Measurements from ENCODE around the gene MIER3.
"Not testable (repeated sequence)": the region's sequence is repeated elsewhere in the genome, so short reads cannot be mapped to it uniquely, and the experiment has no call there.

The MIER3 gene

DNA sequence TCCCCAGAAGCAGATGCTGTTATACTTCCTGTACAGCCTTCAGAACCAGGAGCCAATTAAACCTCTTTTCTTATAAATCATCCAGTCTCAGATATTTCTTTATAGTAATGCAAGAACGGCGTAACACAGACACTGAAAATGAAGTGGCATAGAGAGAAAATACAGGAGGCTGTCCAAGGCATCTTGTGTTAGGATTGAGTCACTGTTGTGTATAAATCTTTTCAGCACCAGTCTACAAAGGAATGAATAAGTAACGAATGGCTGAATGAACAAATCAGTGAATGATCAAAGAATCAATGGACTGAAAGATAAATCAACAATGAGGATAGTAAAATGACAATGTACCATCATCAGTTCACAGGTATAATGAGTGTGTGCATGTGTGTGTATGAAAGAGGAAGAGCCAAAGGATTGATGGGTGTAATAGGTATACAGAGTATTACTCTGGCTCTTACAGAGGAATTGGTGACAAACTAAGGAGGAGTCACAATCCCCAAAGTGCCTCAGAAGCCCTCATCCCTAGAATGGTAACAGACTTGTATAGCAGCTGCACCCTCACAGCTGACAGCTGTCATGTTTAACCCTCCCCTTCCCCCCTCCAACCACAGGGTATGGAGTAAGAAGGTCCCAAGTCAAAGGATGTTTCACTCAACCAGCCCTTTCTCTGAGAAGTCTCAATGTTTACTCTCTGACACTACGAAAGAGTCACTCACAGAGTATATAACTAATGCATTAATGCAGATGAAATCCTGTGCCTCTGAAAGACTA, 29.8 kb upstream of the MIER3 start:
- H3K9ac ChIP-seq (ENCODE audit: low read length in 2 of 2) = no peak overlapping the region

DNA sequence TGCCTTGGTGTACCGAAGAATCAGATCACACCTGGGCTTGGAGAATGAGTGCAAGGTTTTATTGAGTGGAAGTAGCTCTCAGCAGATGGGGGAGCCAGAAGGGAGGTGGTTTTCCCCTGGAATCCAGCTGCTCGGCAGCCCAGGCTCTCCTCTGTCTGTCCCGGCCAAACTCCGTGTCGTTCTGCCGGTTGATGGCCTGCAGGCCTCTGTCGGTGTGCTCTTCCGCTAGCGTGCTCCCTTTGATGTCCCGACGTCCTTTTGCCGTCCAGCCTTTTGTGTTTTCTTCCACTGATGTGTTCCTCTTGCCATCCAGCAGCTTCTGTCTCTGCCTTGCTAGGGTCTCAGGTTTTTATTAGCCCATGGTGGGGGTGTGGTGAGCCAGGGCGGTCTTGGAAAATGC, 28.0 kb upstream of the MIER3 start:
- Histone ChIP-seq H3K36me3 (ENCODE audit: control insufficient read depth in 2 of 2, insufficient read depth in 2 of 2, low read length in 2 of 2) (no peaks in the 10 kb centered on the region), H3K9ac (ENCODE audit: low read length in 2 of 2) (no peak overlapping the region), H3K27ac (ENCODE audit: low read length) (no peak overlapping the region), H3K4me3 (ENCODE audit: low read length in 2 of 2) (no peak overlapping the region), H3K4me1 (ENCODE audit: control insufficient read depth, insufficient read depth, low read length) (no peaks in the 10 kb centered on the region), H3K27me3 (ENCODE audit: control insufficient read depth in 1 of 2, insufficient read depth in 2 of 2, low read length in 2 of 2) (no peaks in the 10 kb centered on the region), H3K9me3 (ENCODE audit: control insufficient read depth in 2 of 2, low read length in 2 of 2) (no peaks in the 10 kb centered on the region)

More for the DNA sequence above, 29.8 kb upstream of the MIER3 start:
- Histone ChIP-seq H3K9me3 (ENCODE audit: control insufficient read depth in 2 of 2, low read length in 2 of 2) (no peaks in the 10 kb centered on the region), H3K36me3 (ENCODE audit: control insufficient read depth in 2 of 2, insufficient read depth in 2 of 2, low read length in 2 of 2) (no peaks in the 10 kb centered on the region), H3K4me1 (ENCODE audit: control insufficient read depth, insufficient read depth, low read length) (no peaks in the 10 kb centered on the region), H3K27ac (ENCODE audit: low read length) (no peak overlapping the region), H3K27me3 (ENCODE audit: control insufficient read depth in 1 of 2, insufficient read depth in 2 of 2, low read length in 2 of 2) (no peaks in the 10 kb centered on the region), H3K4me3 (ENCODE audit: low read length in 2 of 2) (no peak overlapping the region)

DNA sequence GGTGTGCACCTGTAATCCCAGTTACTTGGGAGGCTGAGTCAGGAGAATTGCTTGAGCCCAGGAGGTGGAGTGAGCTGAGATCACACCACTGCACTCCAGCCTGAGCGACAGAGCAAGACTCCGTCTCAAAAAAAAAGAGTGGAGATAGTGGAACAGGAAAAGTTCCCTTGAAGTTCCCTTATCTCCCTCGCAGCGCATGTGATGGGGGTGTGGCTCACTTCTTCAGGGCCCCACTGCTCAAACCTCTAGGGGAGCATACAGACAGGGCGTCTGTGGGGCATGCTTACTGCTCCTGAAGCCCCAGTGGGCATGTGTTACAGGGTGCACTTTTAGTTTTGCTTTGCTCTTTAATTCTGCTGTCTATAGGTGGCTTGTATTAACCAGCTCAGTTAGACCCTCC, 27.6 kb upstream of the MIER3 start:
- H3K4me1 ChIP-seq (ENCODE audit: control insufficient read depth, insufficient read depth, low read length); H3K9me3 ChIP-seq (ENCODE audit: control insufficient read depth in 2 of 2, low read length in 2 of 2); H3K27ac ChIP-seq (ENCODE audit: low read length); H3K36me3 ChIP-seq (ENCODE audit: control insufficient read depth in 2 of 2, insufficient read depth in 2 of 2, low read length in 2 of 2); H3K4me3 ChIP-seq (ENCODE audit: low read length in 2 of 2); H3K9ac ChIP-seq (ENCODE audit: low read length in 2 of 2); H3K27me3 ChIP-seq (ENCODE audit: control insufficient read depth in 1 of 2, insufficient read depth in 2 of 2, low read length in 2 of 2): not testable (repeated sequence)

DNA sequence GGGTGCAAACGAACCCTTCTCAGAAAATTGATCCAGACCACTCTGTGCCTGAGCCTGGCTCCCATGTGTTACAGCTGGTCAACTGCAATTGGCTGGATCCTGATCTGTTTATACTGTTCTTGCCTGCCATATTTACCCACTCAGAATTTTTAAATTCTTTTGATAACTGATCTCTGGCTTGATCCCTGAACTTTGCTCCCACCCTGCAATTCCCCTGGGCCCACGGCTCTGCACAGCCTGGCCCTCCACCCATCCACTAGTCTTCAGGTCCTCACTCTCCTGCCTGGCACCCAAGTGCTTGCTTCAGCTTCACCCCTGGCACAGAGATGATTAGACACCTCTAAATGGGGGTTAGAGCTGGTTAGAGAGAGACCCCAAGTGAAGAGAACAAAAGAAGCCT, 25.9 kb upstream of the MIER3 start:
- Histone ChIP-seq H3K9ac (ENCODE audit: low read length in 2 of 2) (no peak overlapping the region), H3K27ac (ENCODE audit: low read length) (no peak overlapping the region), H3K36me3 (ENCODE audit: control insufficient read depth in 2 of 2, insufficient read depth in 2 of 2, low read length in 2 of 2) (no peaks in the 10 kb centered on the region), H3K9me3 (ENCODE audit: control insufficient read depth in 2 of 2, low read length in 2 of 2) (no peaks in the 10 kb centered on the region), H3K4me3 (ENCODE audit: low read length in 2 of 2) (no peak overlapping the region), H3K4me1 (ENCODE audit: control insufficient read depth, insufficient read depth, low read length) (no peaks in the 10 kb centered on the region), H3K27me3 (ENCODE audit: control insufficient read depth in 1 of 2, insufficient read depth in 2 of 2, low read length in 2 of 2) (peaks cover 0 to 7% of the 10 kb centered on the region in 2 donors)

DNA sequence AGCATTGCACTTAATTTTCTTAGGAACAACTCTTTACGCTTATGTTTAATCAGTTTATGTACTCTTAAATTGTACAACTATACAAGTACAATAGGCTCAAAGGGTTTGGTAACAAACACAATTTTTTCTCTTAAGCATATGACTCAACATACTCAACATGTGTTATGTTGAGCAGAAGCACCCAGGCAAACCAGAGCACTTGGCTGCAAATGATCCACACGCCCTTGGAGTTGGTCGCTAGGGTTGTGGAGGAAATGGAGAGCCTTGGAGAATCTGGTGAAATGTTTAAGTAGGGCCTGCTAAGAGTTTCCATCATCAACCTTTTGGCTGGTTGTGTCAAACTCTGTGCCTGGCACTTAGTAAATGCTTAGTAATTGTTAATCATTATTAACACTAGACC, 25.1 kb upstream of the MIER3 start:
- Histone ChIP-seq H3K36me3 (ENCODE audit: control insufficient read depth in 2 of 2, insufficient read depth in 2 of 2, low read length in 2 of 2) (no peaks in the 10 kb centered on the region), H3K4me3 (ENCODE audit: low read length in 2 of 2) (no peak overlapping the region), H3K9me3 (ENCODE audit: control insufficient read depth in 2 of 2, low read length in 2 of 2) (no peaks in the 10 kb centered on the region), H3K27me3 (ENCODE audit: control insufficient read depth in 1 of 2, insufficient read depth in 2 of 2, low read length in 2 of 2) (peaks cover 0 to 7% of the 10 kb centered on the region in 2 donors), H3K4me1 (ENCODE audit: control insufficient read depth, insufficient read depth, low read length) (no peaks in the 10 kb centered on the region), H3K27ac (ENCODE audit: low read length) (no peak overlapping the region), H3K9ac (ENCODE audit: low read length in 2 of 2) (no peak overlapping the region)

DNA sequence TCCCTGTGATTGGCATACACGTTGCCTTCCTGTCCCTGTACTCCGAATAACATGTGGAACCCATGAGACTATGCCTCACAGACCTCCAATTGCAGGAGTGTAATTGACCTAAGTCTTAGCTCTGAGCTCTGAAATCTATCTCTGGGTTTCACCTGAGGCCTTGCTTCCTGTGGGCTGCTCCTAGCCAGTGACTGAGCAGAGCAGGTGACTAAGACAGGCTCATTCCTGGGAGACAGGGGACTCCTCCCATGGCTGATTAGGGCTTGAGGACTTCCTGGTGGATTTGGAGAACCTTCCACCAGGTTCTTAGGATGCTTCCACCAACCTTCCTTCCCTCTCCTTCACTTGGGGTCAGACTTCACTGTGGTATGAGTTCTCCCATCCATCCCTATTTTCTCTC, 22.3 kb upstream of the MIER3 start:
- Histone ChIP-seq H3K27me3 (ENCODE audit: control insufficient read depth in 1 of 2, insufficient read depth in 2 of 2, low read length in 2 of 2) (peaks cover 0 to 7% of the 10 kb centered on the region in 2 donors), H3K4me1 (ENCODE audit: control insufficient read depth, insufficient read depth, low read length) (no peaks in the 10 kb centered on the region), H3K36me3 (ENCODE audit: control insufficient read depth in 2 of 2, insufficient read depth in 2 of 2, low read length in 2 of 2) (no peaks in the 10 kb centered on the region), H3K9ac (ENCODE audit: low read length in 2 of 2) (no peak overlapping the region), H3K4me3 (ENCODE audit: low read length in 2 of 2) (no peak overlapping the region), H3K27ac (ENCODE audit: low read length) (no peak overlapping the region), H3K9me3 (ENCODE audit: control insufficient read depth in 2 of 2, low read length in 2 of 2) (no peaks in the 10 kb centered on the region)

DNA sequence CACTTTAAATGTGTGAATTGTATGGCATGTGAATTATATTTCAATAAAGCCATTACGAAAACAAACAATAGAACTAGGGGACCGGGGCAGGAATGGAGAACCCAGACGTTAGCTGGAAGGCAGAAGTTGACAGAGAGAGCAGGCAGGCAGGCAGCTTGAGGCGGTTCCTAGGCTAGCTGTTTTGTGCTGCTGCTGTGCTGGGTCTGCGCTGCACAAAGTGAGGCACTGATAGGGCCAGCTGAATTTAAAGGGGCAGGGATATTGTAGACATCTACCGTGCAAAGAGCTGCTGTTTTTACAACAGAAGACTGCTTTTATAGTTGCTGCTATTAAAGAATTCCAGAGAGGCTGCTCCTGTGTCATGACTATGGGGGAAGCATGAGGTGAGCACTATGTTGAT, 21.6 kb upstream of the MIER3 start:
- no peak overlapping the region for H3K9ac ChIP-seq (ENCODE audit: low read length in 2 of 2)
- H3K4me1 ChIP-seq (ENCODE audit: control insufficient read depth, insufficient read depth, low read length) = no peaks in the 10 kb centered on the region
- H3K27ac ChIP-seq (ENCODE audit: low read length) = no peak overlapping the region
- H3K36me3 ChIP-seq (ENCODE audit: control insufficient read depth in 2 of 2, insufficient read depth in 2 of 2, low read length in 2 of 2) = no peaks in the 10 kb centered on the region
- no peaks in the 10 kb centered on the region for H3K9me3 ChIP-seq (ENCODE audit: control insufficient read depth in 2 of 2, low read length in 2 of 2)
- no peak overlapping the region for H3K4me3 ChIP-seq (ENCODE audit: low read length in 2 of 2)
- peaks cover 0 to 7% of the 10 kb centered on the region in 2 donors for H3K27me3 ChIP-seq (ENCODE audit: control insufficient read depth in 1 of 2, insufficient read depth in 2 of 2, low read length in 2 of 2)

DNA sequence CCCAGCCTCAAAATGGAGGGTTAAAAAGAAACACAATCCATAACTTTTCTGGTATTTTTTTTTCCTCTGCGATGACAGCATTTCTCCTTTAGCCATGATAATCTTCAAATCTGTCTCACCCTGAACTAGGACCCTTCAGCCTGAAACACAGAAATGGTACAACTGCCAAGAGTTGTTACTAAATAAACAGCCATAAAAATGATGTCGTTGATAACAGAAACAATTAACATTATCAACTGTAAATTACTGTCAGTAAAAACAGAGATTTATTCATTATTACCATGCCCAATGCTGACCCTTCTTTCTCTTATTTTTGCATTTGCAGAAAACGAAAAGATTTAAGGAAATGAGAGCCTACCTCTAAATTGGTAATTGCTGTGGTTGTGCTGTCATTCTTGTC, 19.4 kb upstream of the MIER3 start:
- no peaks in the 10 kb centered on the region for H3K4me1 ChIP-seq (ENCODE audit: control insufficient read depth, insufficient read depth, low read length)
- no peak overlapping the region for H3K9ac ChIP-seq (ENCODE audit: low read length in 2 of 2)
- H3K27ac ChIP-seq (ENCODE audit: low read length) = no peak overlapping the region
- H3K36me3 ChIP-seq (ENCODE audit: control insufficient read depth in 2 of 2, insufficient read depth in 2 of 2, low read length in 2 of 2) = no peaks in the 10 kb centered on the region
- no peak overlapping the region for H3K4me3 ChIP-seq (ENCODE audit: low read length in 2 of 2)
- no peaks in the 10 kb centered on the region for H3K9me3 ChIP-seq (ENCODE audit: control insufficient read depth in 2 of 2, low read length in 2 of 2)
- H3K27me3 ChIP-seq (ENCODE audit: control insufficient read depth in 1 of 2, insufficient read depth in 2 of 2, low read length in 2 of 2) = peaks cover 0 to 7% of the 10 kb centered on the region in 2 donors

DNA sequence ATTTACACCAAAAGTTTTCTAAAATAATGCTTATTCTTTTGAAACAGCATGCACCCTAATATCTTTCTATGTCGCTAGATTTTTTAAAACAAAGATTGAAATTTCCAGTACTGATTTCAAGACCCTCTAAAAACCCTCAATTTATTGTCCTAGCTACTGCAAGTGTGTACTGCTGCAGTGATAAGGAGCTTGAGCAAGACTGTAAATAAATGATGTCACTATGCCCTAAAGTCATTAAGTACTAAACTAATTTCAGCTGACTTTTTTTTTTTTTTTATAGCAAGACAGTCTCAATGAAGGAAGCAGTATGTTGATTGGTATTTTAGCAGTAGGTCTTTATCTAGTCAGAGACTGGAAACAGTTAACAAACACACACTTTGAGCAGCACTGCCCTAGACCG, 12.2 kb upstream of the MIER3 start:
- no peak overlapping the region for H3K27ac ChIP-seq (ENCODE audit: low read length)
- H3K4me3 ChIP-seq (ENCODE audit: low read length in 2 of 2) = no peak overlapping the region
- no peak overlapping the region for H3K9ac ChIP-seq (ENCODE audit: low read length in 2 of 2)
- H3K4me1 ChIP-seq (ENCODE audit: control insufficient read depth, insufficient read depth, low read length) = no peaks in the 10 kb centered on the region
- peaks cover 0 to 5% of the 10 kb centered on the region in 2 donors for H3K27me3 ChIP-seq (ENCODE audit: control insufficient read depth in 1 of 2, insufficient read depth in 2 of 2, low read length in 2 of 2)
- no peaks in the 10 kb centered on the region for H3K9me3 ChIP-seq (ENCODE audit: control insufficient read depth in 2 of 2, low read length in 2 of 2)
- H3K36me3 ChIP-seq (ENCODE audit: control insufficient read depth in 2 of 2, insufficient read depth in 2 of 2, low read length in 2 of 2) = no peaks in the 10 kb centered on the region

DNA sequence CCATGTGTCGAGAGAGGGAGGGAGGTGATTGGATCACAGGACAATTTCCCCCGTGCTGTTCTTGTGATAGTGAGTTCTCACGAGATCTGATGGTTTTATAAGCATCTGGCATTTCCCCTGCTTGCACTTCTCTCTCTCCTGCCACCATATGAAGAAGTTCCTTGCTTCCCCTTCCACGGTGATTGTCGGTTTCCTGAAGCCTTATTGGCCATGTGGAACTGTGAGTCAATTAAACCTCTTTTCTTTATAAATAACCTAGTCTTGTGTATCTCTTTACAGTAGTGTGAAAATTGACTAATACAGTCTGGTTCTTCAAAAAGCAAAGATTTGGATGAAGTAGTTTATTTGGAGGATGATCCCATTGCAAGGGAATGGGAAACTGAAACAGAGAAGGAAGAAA, 11.3 kb upstream of the MIER3 start:
- H3K27me3 ChIP-seq (ENCODE audit: control insufficient read depth in 1 of 2, insufficient read depth in 2 of 2, low read length in 2 of 2) = peaks cover 0 to 5% of the 10 kb centered on the region in 2 donors
- H3K9ac ChIP-seq (ENCODE audit: low read length in 2 of 2) = no peak overlapping the region
- H3K36me3 ChIP-seq (ENCODE audit: control insufficient read depth in 2 of 2, insufficient read depth in 2 of 2, low read length in 2 of 2) = no peaks in the 10 kb centered on the region
- H3K4me1 ChIP-seq (ENCODE audit: control insufficient read depth, insufficient read depth, low read length) = no peaks in the 10 kb centered on the region
- H3K9me3 ChIP-seq (ENCODE audit: control insufficient read depth in 2 of 2, low read length in 2 of 2) = no peaks in the 10 kb centered on the region
- no peak overlapping the region for H3K27ac ChIP-seq (ENCODE audit: low read length)
- no peak overlapping the region for H3K4me3 ChIP-seq (ENCODE audit: low read length in 2 of 2)

DNA sequence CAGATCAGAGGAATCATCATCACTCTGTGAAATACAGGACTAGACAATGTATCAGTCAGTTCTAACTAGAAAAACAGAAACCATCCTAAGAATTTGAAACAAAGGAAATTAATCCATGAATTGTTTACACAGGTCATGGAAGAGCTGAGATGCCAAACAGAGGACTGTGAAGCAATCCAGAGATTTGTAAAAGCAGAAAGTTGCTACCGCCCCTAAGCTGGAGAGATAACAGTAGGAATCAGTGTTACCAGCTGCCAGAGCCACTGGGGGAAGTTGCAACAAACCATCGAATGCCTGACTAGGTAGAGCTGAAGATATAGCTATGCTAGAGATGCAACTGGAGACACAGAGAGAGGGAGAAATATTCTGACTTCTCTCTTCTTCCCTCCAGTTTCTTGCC, 10.4 kb upstream of the MIER3 start:
- peaks cover 0 to 5% of the 10 kb centered on the region in 2 donors for H3K27me3 ChIP-seq (ENCODE audit: control insufficient read depth in 1 of 2, insufficient read depth in 2 of 2, low read length in 2 of 2)
- H3K36me3 ChIP-seq (ENCODE audit: control insufficient read depth in 2 of 2, insufficient read depth in 2 of 2, low read length in 2 of 2) = no peaks in the 10 kb centered on the region
- no peaks in the 10 kb centered on the region for H3K9me3 ChIP-seq (ENCODE audit: control insufficient read depth in 2 of 2, low read length in 2 of 2)
- no peaks in the 10 kb centered on the region for H3K4me1 ChIP-seq (ENCODE audit: control insufficient read depth, insufficient read depth, low read length)
- no peak overlapping the region for H3K27ac ChIP-seq (ENCODE audit: low read length)
- no peak overlapping the region for H3K4me3 ChIP-seq (ENCODE audit: low read length in 2 of 2)
- no peak overlapping the region for H3K9ac ChIP-seq (ENCODE audit: low read length in 2 of 2)
